H1 (cell line): ENCODE measurements around the gene TMEM121B. TPM values are rescaled to one million over a fixed set of nuclear protein-coding genes. Genes with fewer than 3 reads are reported as not detected.

ENCODE experiments used
- ASH2L ChIP-seq: fragments of 200-600, 300-600 bp; sonication (generic); IDR thresholded peaks from one replicate; pipeline ENCODE4 v1.7.1; 2017; ENCODE audit warnings: low read length
- BACH1 ChIP-seq: IDR thresholded peaks from 2 replicates; pipeline ENCODE4 v1.6.1; 2012; ENCODE audit warnings: low read length, improper control_type of control experiment
- E2F6 ChIP-seq: IDR thresholded peaks from 2 replicates; pipeline ENCODE4 v1.6.1; 2012; ENCODE audit warnings: inconsistent platforms
- KDM1A ChIP-seq: fragments of 200-600, 300-600 bp; sonication (generic); IDR thresholded peaks from 2 replicates; pipeline ENCODE4 v1.7.1; 2016; ENCODE audit warnings: mild to moderate bottlenecking, low read length, borderline replicate concordance
- MAFK ChIP-seq: IDR thresholded peaks from 2 replicates; pipeline ENCODE4 v1.6.1; 2012; ENCODE audit warnings: low read depth, mild to moderate bottlenecking, improper control_type of control experiment, low read length
- SIN3A ChIP-seq, 2 experiments: IDR thresholded peaks in 1 of 2; conservative IDR thresholded peaks in 1 of 2; 2 replicates each; pipeline ENCODE4 v1.6.1; 2011 to 2012; ENCODE audit warnings: low read length in 2 of 2, improper control_type of control experiment in 1 of 2, low read depth in 1 of 2, mild to moderate bottlenecking in 1 of 2
- SIX5 ChIP-seq: IDR thresholded peaks from 2 replicates; pipeline ENCODE4 v1.6.1; 2011; ENCODE audit warnings: mild to moderate bottlenecking, low read depth, low read length
- SUZ12 ChIP-seq: fragments of 200-600 bp; sonication (generic); IDR thresholded peaks from 2 replicates; pipeline ENCODE4 v1.6.1; 2012; ENCODE audit warnings: mild to moderate bottlenecking, inconsistent platforms, low read length, moderate library complexity, mixed read lengths
- TCF12 ChIP-seq: IDR thresholded peaks from 2 replicates; pipeline ENCODE4 v1.6.1; 2011; ENCODE audit warnings: low read depth, mild to moderate bottlenecking, low read length
- polyA plus RNA-seq, 7 experiments: library from polyadenylated mRNA; depleted of rRNA in 3 of 7; stranded (reverse) in 5 of 7; unstranded in 2 of 7; fragments of >200 nt in 5 of 7; fragments of 200-250 nt in 2 of 7; gene quantifications; 1 replicate in 5 of 7; 2 replicates in 1 of 7; 4 replicates in 1 of 7; pipeline versions ENCODE4 v1.2.1 to v1.2.3, GENCODE V29; 2011 to 2013; ENCODE audit warnings: missing spikeins in 2 of 7, mixed read lengths in 2 of 7
- total RNA-seq: library from RNA; stranded (reverse); fragmentation: NEBNext Ultra II Directional; extraction: Animal tissue kit (Norgen Biotek cat#: 25700); gene quantifications from 2 replicates; pipeline ENCODE4 v1.2.1, GENCODE V29; 2021

The TMEM121B gene
- total and polyA plus RNA-seq, 2 of the 8 experiments (the other 6 are each of a cell fraction or from before 2014, with no cell fraction given): 4.3 to 6.9 TPM

DNA sequence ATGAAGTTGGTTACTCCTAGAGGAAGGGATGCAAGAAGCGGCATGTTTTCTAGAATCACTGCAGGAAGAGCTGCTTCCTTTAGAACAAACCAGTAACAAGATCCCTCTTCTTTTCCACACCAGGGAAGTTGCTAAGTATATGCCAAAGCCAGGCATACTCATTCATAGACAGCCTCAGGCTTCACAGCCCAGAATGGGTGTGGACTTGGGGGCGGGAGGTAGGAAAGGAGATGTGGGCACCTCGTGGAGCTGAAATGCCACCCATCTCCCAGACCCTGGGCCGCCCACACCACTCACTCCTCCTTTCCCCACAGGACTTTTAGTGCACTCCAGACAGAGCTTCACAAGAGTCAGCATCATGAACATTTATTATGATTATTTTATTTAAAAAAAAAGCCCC lies 16.0 kb upstream of the TMEM121B start (continued):
- TF ChIP-seq SIN3A (conservative IDR thresholded peaks at IDR 0.05 in 1 of 2, IDR thresholded peaks at IDR 0.05 in 1 of 2; ENCODE audit: low read depth in 1 of 2, low read length in 2 of 2): no peak
- TF ChIP-seq SIX5: no peak
- TF ChIP-seq E2F6: no peak
- TF ChIP-seq BACH1: no peak
- TF ChIP-seq MAFK: no peak
- TF ChIP-seq ASH2L: no peak
- TF ChIP-seq SUZ12: no peak
- no peak for TF ChIP-seq KDM1A
- no peak for TF ChIP-seq TCF12
